Caco-2 (cell line): Measurements from ENCODE around the gene OVCA2. TPM values are rescaled to one million over a fixed set of nuclear protein-coding genes. Genes with fewer than 3 reads are reported as not detected.
A peak's percentile ranks its signal among the peaks of the same experiment; 100 is the strongest.

ENCODE experiments used
- BruUV-seq: library from RNA; stranded (reverse); fragments of 400-500 nt; replicated peaks from 2 replicates; lab custom pipeline; 2021; lab: Mats Ljungman, UMichigan
- CTCF ChIA-PET: fragments of 300-600 bp; sonication (Branson Sonifier 250); formaldehyde crosslinking; loops from one replicate; lab custom pipeline; 2022; ENCODE audit warnings: antibody characterized with exemption; lab: Charles Lee
- POLR2A ChIA-PET: fragments of 300-600 bp; sonication (Branson Sonifier 250); formaldehyde crosslinking; loops from one replicate; lab custom pipeline; 2022; ENCODE audit warnings: antibody characterized with exemption; lab: Charles Lee
- DNase-seq, 2 experiments: peaks; one replicate each; pipeline versions ENCODE4 v3.0.0 to v3.0.0-alpha.2; 2020 to 2022
- H3K27me3 ChIP-seq: replicated peaks from 2 replicates; pipeline ENCODE4 v1.6.0; 2011; ENCODE audit warnings: low read length; ENCODE audit not compliant: control insufficient read depth, insufficient read depth
- H3K36me3 ChIP-seq: 2 replicates; pipeline ENCODE4 v1.5.1; 2011; ENCODE audit warnings: low read length; ENCODE audit not compliant: control insufficient read depth, insufficient read depth
- H3K4me1 ChIP-seq: fragments of 250-450 bp; sonication (Bioruptor Pico); 2 replicates; pipeline ENCODE4 v1.5.1; 2020; ENCODE audit warnings: mild to moderate bottlenecking
- H3K4me3 ChIP-seq: 2 replicates; pipeline ENCODE4 v1.5.1; 2011; ENCODE audit warnings: low read depth, mild to moderate bottlenecking, control low read depth, low read length
- H3K9me3 ChIP-seq: fragments of 250-450 bp; sonication (Bioruptor Pico); 2 replicates; pipeline ENCODE4 v1.5.1; 2020; ENCODE audit warnings: mild to moderate bottlenecking, moderate library complexity
- H3K27ac Mint-ChIP-seq: one replicate; pipeline ENCODE4 v1.8.0; 2022; ENCODE audit warnings: mixed read lengths; ENCODE audit not compliant: unreplicated experiment
- H3K27me3 Mint-ChIP-seq: one replicate; pipeline ENCODE4 v1.8.0; 2022; ENCODE audit warnings: mixed read lengths; ENCODE audit not compliant: insufficient read depth, unreplicated experiment
- H3K36me3 Mint-ChIP-seq: one replicate; pipeline ENCODE4 v1.8.0; 2022; ENCODE audit warnings: mild to moderate bottlenecking, mixed read lengths; ENCODE audit not compliant: insufficient read depth, unreplicated experiment
- H3K4me1 Mint-ChIP-seq: one replicate; pipeline ENCODE4 v1.8.0; 2022; ENCODE audit warnings: low read depth, mixed read lengths; ENCODE audit not compliant: unreplicated experiment
- H3K4me3 Mint-ChIP-seq: one replicate; pipeline ENCODE4 v1.8.0; 2022; ENCODE audit warnings: mild to moderate bottlenecking, moderate library complexity, mixed read lengths; ENCODE audit not compliant: unreplicated experiment
- H3K9me3 Mint-ChIP-seq: one replicate; pipeline ENCODE4 v1.8.0; 2022; ENCODE audit warnings: mixed read lengths; ENCODE audit not compliant: unreplicated experiment
- CTCF ChIP-seq, 2 experiments: fragments of 200-600 bp in 1 of 2; IDR thresholded peaks; 1 replicate in 1 of 2; 2 replicates in 1 of 2; pipeline versions ENCODE4 v1.5.1 to v1.8.0; 2011 to 2022; ENCODE audit warnings: antibody characterized with exemption in 1 of 2, control low read depth in 1 of 2, inconsistent platforms in 1 of 2, low read depth in 1 of 2, low read length in 1 of 2, mild to moderate bottlenecking in 1 of 2, moderate library complexity in 1 of 2; ENCODE audit not compliant: insufficient read depth in 1 of 2, severe bottlenecking in 1 of 2, unreplicated experiment in 1 of 2
- intact Hi-C: fragments of 100-400 bp; cut with micrococcal nuclease; formaldehyde crosslinking; loops from one replicate; pipeline ENCODE4 v1.10.0; 2022; ENCODE audit not compliant: unreplicated experiment
- total RNA-seq: library from RNA; stranded (reverse); gene quantifications from 2 replicates; pipeline ENCODE4 v1.2.3, GENCODE V29; 2022

Gene OVCA2
- total RNA-seq, 1 experiment from 2014 or later = 39.3 TPM

- DNase-seq = peak; percentile 32 to 60
- H3K9me3 ChIP-seq = no peaks in the 10 kb centered on the region
- H3K4me1 ChIP-seq = no peaks in the 10 kb centered on the region; the same call in 1 of the 2 replicates
- H3K36me3 ChIP-seq = no peaks in the 10 kb centered on the region
- Mint-ChIP-seq H3K27ac (peak overlapping the region; percentile 36), H3K36me3 (peaks cover 6% of the 10 kb centered on the region), H3K27me3 (no peaks in the 10 kb centered on the region), H3K4me1 (peaks cover 10% of the 10 kb centered on the region), H3K9me3 (peaks cover 10% of the 10 kb centered on the region), H3K4me3 (no peak overlapping the region)
- H3K27me3 ChIP-seq = no peaks in the 10 kb centered on the region
- no TSS peak for BruUV-seq
- TF ChIP-seq CTCF (IDR thresholded peaks at IDR 0.05; ENCODE audit: insufficient read depth in 1 of 2, low read depth in 1 of 2, low read length in 1 of 2, severe bottlenecking in 1 of 2, unreplicated experiment in 1 of 2) = no peak
- POLR2A ChIA-PET = no interaction called here
- intact Hi-C loops = no loop called here
- CTCF ChIA-PET = interaction anchor here (1.3 kb wide), 1 partner anchor 100 kb away, joined by 6 read pairs; no protein-coding TSS in a partner anchor
- H3K4me3 ChIP-seq = no peak overlapping the region
Observed at GRCh38 chr17:2008332-2009126, 33.3 kb upstream of the OVCA2 start.

GRCh38 chr17:2009737-2010136 lies 32.1 kb upstream of the OVCA2 start:
- Histone ChIP-seq H3K27me3 (no peaks in the 10 kb centered on the region), H3K4me3 (no peak overlapping the region), H3K9me3 (0 out of 2 replicates have a peak, but pooled peaks cover 8% of the 10 kb centered on the region), H3K4me1 (no peaks in the 10 kb centered on the region; the same call in 1 of the 2 replicates), H3K36me3 (no peaks in the 10 kb centered on the region)
- BruUV-seq = no TSS peak
- Mint-ChIP-seq H3K27me3 (peaks cover 2% of the 10 kb centered on the region), H3K36me3 (peaks cover 6% of the 10 kb centered on the region), H3K4me1 (peaks cover 10% of the 10 kb centered on the region), H3K9me3 (peaks cover 10% of the 10 kb centered on the region), H3K4me3 (no peak overlapping the region), H3K27ac (no peak overlapping the region)
- intact Hi-C loops = no loop called here
- CTCF ChIA-PET = no interaction called here
- POLR2A ChIA-PET = no interaction called here
- TF ChIP-seq CTCF (IDR thresholded peaks at IDR 0.05; ENCODE audit: insufficient read depth in 1 of 2, low read depth in 1 of 2, low read length in 1 of 2, severe bottlenecking in 1 of 2, unreplicated experiment in 1 of 2) = no peak
- DNase-seq = no peak

- no peak for TF ChIP-seq CTCF (IDR thresholded peaks at IDR 0.05; ENCODE audit: insufficient read depth in 1 of 2, low read depth in 1 of 2, low read length in 1 of 2, severe bottlenecking in 1 of 2, unreplicated experiment in 1 of 2)
- no peak overlapping the region for H3K4me3 ChIP-seq
- intact Hi-C loops = no loop called here
- Mint-ChIP-seq H3K27ac (no peak overlapping the region), H3K9me3 (peaks cover 10% of the 10 kb centered on the region), H3K4me1 (peaks cover 10% of the 10 kb centered on the region), H3K4me3 (no peak overlapping the region), H3K36me3 (peaks cover 6% of the 10 kb centered on the region), H3K27me3 (peaks cover 4% of the 10 kb centered on the region)
- no peaks in the 10 kb centered on the region; the same call in 1 of the 2 replicates for H3K4me1 ChIP-seq
- CTCF ChIA-PET = interaction anchor here (1.1 kb wide), 1 partner anchor 14 kb away, joined by 3 read pairs; the partner anchor contains the start of gene RTN4RL1
- no TSS peak for BruUV-seq
- no peaks in the 10 kb centered on the region for H3K36me3 ChIP-seq
- no peak for DNase-seq
- no peaks in the 10 kb centered on the region for H3K27me3 ChIP-seq
- POLR2A ChIA-PET = no interaction called here
- 0 out of 2 replicates have a peak, but pooled peaks cover 8% of the 10 kb centered on the region for H3K9me3 ChIP-seq
Observed at GRCh38 chr17:2011411-2012371, 30.1 kb upstream of the OVCA2 start.
